ENCODE data around the gene CAMTA2. TPM values are rescaled to one million over a fixed set of nuclear protein-coding genes. Genes with fewer than 3 reads are reported as not detected.

CAMTA2 gene
- total RNA-seq, 2 experiments from 2014 or later, result 58.2 to 62.7 TPM

DNA sequence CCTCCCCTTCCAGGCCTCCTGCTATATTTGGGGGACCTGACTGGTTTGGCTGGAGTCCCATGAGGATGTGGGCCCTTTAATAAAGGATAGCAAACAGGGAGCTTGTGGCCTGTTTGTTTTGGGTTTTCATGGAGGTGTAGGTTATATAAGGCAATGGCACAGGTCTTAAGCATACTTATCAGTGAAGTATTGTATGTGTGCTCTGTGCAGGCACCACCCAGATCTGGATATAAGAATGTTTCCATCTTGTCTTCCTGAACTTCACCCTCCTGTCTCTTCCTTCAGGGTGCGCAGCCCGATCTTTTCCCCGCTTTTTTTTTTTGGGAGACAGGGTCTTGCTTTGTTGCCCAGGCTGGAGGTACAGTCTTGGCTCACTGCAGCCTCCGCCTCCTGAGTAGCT is 37.1 kb upstream of the CAMTA2 start:
- Mint-ChIP-seq H3K9me3 (no peaks in the 10 kb centered on the region), H3K27me3 (no peaks in the 10 kb centered on the region), H3K36me3 (ENCODE audit: low read depth) (peaks cover 16% of the 10 kb centered on the region), H3K4me1 (peaks cover 8% of the 10 kb centered on the region), H3K4me3 (no peak overlapping the region), H3K27ac (no peak overlapping the region)
- CTCF ChIA-PET, result interaction anchor here (0.6 kb wide), 1 partner anchor 200 kb away, joined by 5 read pairs; no protein-coding TSS in a partner anchor
- DNase-seq, result no peak
- POLR2A ChIA-PET, result no interaction called here

DNA sequence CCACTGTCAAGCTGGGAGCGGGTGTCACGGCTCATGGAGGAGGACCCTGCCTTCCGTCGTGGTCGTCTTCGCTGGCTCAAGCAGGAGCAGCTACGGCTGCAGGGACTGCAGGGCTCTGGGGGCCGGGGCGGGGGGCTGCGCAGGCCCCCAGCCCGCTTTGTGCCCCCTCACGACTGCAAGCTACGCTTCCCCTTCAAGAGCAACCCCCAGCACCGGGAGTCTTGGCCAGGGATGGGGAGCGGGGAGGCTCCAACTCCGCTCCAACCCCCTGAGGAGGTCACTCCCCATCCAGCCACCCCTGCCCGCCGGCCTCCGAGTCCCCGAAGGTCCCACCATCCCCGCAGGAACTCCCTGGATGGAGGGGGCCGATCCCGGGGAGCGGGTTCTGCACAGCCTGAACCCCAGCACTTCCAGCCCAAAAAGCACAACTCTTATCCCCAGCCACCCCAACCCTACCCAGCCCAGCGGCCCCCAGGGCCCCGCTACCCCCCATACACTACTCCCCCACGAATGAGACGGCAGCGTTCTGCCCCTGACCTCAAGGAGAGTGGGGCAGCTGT is 36.2 kb upstream of the CAMTA2 start:
- Mint-ChIP-seq H3K4me3 (no peak overlapping the region), H3K36me3 (ENCODE audit: low read depth) (peaks cover 18% of the 10 kb centered on the region), H3K9me3 (no peaks in the 10 kb centered on the region), H3K4me1 (peaks cover 18% of the 10 kb centered on the region), H3K27ac (no peak overlapping the region), H3K27me3 (no peaks in the 10 kb centered on the region)
- DNase-seq, result no peak
- ChIA-PET CTCF (interaction anchor here (0.8 to 1.8 kb wide), 4 partner anchors 12 to 34 kb away, joined by 3 to 4 read pairs (median 3); partner anchors contain the start of gene SLC52A1), POLR2A (no interaction called here)

- Mint-ChIP-seq H3K9me3 (no peaks in the 10 kb centered on the region), H3K4me3 (no peak overlapping the region), H3K36me3 (ENCODE audit: low read depth) (peaks cover 18% of the 10 kb centered on the region), H3K4me1 (peaks cover 18% of the 10 kb centered on the region), H3K27ac (no peak overlapping the region), H3K27me3 (no peaks in the 10 kb centered on the region)
- CTCF ChIA-PET, result interaction anchor here (0.6 to 1.8 kb wide), 5 partner anchors 8 to 27 kb away, joined by 3 to 4 read pairs (median 3); partner anchors contain the start of gene SLC52A1
- POLR2A ChIA-PET, result no interaction called here
- no peak for DNase-seq
These were observed 34.8 kb upstream of the CAMTA2 start for GRCh38 chr17:5022171-5022711.

DNA sequence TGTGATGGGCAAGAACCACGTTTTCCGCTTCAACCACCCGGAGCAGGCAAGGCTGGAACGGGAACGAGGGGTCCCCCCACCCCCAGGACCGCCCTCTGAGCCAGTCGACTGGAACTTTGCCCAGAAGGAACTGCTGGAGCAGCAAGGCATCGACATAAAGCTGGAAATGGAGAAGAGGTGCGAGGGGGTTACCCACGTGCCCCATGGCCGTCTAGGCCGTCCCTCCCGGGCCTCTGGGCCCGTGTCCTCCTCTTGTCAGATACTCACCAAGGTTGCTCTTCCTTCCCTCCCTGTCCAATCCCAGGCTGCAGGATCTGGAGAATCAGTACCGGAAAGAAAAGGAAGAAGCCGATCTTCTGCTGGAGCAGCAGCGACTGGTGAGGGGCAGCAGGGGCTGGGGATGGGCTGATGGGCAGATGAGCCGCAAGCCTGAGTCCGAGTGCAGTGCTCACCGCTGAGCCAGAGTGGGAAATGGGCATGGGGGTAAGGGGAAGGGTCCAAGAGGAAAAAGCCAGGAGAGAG is 33.1 kb upstream of the CAMTA2 start:
- CTCF ChIA-PET, result interaction anchor here (1.2 to 2.7 kb wide), 4 partner anchors 9 to 53 kb away, joined by 3 to 14 read pairs (median 5); partner anchors contain the start of gene SPAG7
- Mint-ChIP-seq H3K27ac (no peak overlapping the region), H3K36me3 (ENCODE audit: low read depth) (peaks cover 24% of the 10 kb centered on the region), H3K9me3 (no peaks in the 10 kb centered on the region), H3K4me3 (no peak overlapping the region), H3K27me3 (no peaks in the 10 kb centered on the region), H3K4me1 (peaks cover 25% of the 10 kb centered on the region)
- POLR2A ChIA-PET, result no interaction called here
- no peak for DNase-seq

DNA sequence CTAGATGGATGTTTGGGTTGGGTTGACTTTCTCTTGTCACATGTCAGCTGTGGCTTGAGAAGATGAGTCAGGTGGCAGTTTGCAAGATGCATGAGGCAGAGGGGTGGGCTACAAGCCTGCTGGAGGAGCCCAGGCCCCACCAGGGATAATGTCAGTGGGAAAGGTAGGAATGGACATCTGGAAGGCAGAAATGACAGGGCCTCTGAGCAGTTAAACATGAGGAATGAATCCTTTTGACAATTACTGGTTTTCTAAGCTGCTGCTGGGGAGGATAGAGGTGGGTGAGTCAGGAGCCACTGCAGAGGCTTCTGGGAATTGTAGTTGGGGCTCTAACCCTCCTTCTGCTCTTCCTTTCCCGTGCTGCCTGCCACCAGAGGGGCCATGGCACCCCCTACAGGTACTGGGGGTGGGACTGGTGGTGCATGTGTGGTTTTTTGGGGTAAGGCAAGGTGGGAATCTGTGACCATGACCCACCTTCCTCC is 32.0 kb upstream of the CAMTA2 start:
- ChIA-PET POLR2A (interaction anchor here (0.8 kb wide), 1 partner anchor 11 kb away, joined by 3 read pairs; no protein-coding TSS in a partner anchor), CTCF (interaction anchor here (0.8 to 2.7 kb wide), 4 partner anchors 8 to 39 kb away, joined by 3 to 14 read pairs (median 6); no protein-coding TSS in a partner anchor)
- H3K4me3 Mint-ChIP-seq, result no peak overlapping the region
- peaks cover 25% of the 10 kb centered on the region for H3K4me1 Mint-ChIP-seq
- H3K36me3 Mint-ChIP-seq (ENCODE audit: low read depth), result peaks cover 26% of the 10 kb centered on the region
- no peaks in the 10 kb centered on the region for H3K9me3 Mint-ChIP-seq
- DNase-seq, result peak; percentile 32
- no peak overlapping the region for H3K27ac Mint-ChIP-seq
- H3K27me3 Mint-ChIP-seq, result no peaks in the 10 kb centered on the region

- DNase-seq, result no peak
- H3K27me3 Mint-ChIP-seq, result no peaks in the 10 kb centered on the region
- H3K9me3 Mint-ChIP-seq, result no peaks in the 10 kb centered on the region
- no peak overlapping the region for H3K27ac Mint-ChIP-seq
- ChIA-PET POLR2A (no interaction called here), CTCF (interaction anchor here (1.4 to 3.1 kb wide), 3 partner anchors 12 to 17 kb away, joined by 3 to 11 read pairs (median 7); partner anchors contain the start of gene INCA1)
- H3K36me3 Mint-ChIP-seq (ENCODE audit: low read depth), result peaks cover 22% of the 10 kb centered on the region
- peaks cover 28% of the 10 kb centered on the region for H3K4me1 Mint-ChIP-seq
- no peak overlapping the region for H3K4me3 Mint-ChIP-seq
These were observed 26.9 kb upstream of the CAMTA2 start for GRCh38 chr17:5014357-5014756.

GRCh38 chr17:5011928-5012327 is 24.5 kb upstream of the CAMTA2 start:
- H3K36me3 Mint-ChIP-seq (ENCODE audit: low read depth), result peaks cover 39% of the 10 kb centered on the region
- H3K27ac Mint-ChIP-seq, result no peak overlapping the region
- CTCF ChIA-PET, result interaction anchor here (0.7 to 3.1 kb wide), 2 partner anchors 19 to 225 kb away, joined by 4 to 11 read pairs; no protein-coding TSS in a partner anchor
- POLR2A ChIA-PET, result no interaction called here
- DNase-seq, result no peak
- H3K4me1 Mint-ChIP-seq, result peaks cover 20% of the 10 kb centered on the region
- H3K4me3 Mint-ChIP-seq, result no peak overlapping the region
- no peaks in the 10 kb centered on the region for H3K9me3 Mint-ChIP-seq
- no peaks in the 10 kb centered on the region for H3K27me3 Mint-ChIP-seq

DNA sequence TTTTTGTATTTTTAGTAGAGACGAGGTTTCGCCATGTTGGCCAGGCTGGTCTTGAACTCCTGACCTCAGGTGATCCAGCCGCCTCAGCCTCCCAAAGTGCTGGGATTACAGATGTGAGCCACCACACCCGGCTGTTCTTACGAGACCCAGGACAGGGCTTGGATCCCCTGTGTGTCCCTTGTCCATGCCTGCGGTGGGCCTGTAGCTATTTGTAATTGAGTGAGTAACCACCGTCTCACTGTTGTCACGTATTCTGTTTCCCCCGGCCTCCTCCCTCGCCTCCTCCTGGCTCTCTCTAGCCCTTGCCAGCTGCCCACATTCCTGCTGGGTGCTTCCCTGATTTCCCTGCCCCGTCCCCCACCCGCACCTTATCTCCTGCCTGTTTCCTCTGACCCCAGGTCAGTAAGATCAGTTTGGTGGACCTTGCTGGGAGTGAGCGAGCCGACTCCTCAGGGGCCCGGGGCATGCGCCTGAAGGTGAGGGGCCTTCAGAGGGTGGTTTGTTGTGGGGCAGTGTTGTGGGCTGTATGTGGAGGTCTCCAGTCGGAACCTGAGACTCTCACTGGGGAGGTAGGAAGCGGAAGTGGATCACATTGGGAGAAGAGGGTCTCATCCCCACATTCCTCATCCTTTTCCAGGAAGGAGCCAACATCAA is 15.9 kb upstream of the CAMTA2 start:
- no peak for DNase-seq
- CTCF ChIA-PET, result interaction anchor here (0.7 to 1.4 kb wide), 2 partner anchors 13 to 17 kb away, joined by 3 to 4 read pairs; no protein-coding TSS in a partner anchor
- Mint-ChIP-seq H3K36me3 (ENCODE audit: low read depth) (peaks cover 65% of the 10 kb centered on the region), H3K27me3 (no peaks in the 10 kb centered on the region), H3K4me1 (peaks cover 14% of the 10 kb centered on the region), H3K9me3 (no peaks in the 10 kb centered on the region), H3K27ac (no peak overlapping the region), H3K4me3 (no peak overlapping the region)
- POLR2A ChIA-PET, result no interaction called here

GRCh38 chr17:5002121-5002788 is 14.8 kb upstream of the CAMTA2 start:
- peaks cover 55% of the 10 kb centered on the region for H3K36me3 Mint-ChIP-seq (ENCODE audit: low read depth)
- ChIA-PET POLR2A (no interaction called here), CTCF (interaction anchor here (1.0 to 2.1 kb wide), 5 partner anchors 12 to 26 kb away, joined by 3 to 4 read pairs (median 3); no protein-coding TSS in a partner anchor)

DNA sequence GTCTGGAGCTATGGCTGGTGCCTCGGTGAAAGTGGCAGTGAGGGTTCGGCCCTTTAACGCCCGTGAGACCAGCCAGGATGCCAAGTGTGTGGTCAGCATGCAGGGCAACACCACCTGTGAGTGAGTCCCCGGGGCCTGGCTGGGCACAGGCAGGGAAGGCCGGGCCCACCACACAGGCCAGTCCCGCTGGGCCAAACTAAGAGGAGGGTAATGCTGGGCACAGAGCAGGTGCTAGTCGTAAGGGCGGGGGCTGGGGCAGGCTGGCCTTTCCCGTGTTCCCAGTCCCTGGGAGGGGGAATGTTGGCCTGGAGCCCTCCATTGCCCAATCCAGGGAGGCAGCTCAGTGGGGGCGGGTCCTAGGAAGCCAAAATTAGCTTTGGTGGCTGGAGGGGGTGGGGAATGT is 12.8 kb upstream of the CAMTA2 start:
- no peak for DNase-seq
- Mint-ChIP-seq H3K4me3 (no peak overlapping the region), H3K27ac (no peak overlapping the region), H3K9me3 (no peaks in the 10 kb centered on the region), H3K27me3 (peaks cover under 1% of the 10 kb centered on the region), H3K36me3 (ENCODE audit: low read depth) (peaks cover 45% of the 10 kb centered on the region), H3K4me1 (peaks cover 20% of the 10 kb centered on the region)
- ChIA-PET CTCF (interaction anchor here (1.0 to 2.3 kb wide), 5 partner anchors 11 to 60 kb away, joined by 3 to 9 read pairs (median 3); no protein-coding TSS in a partner anchor), POLR2A (no interaction called here)

More at GRCh38 chr17:5002121-5002788, 14.8 kb upstream of the CAMTA2 start:
- DNase-seq, result no peak
- Mint-ChIP-seq H3K4me1 (peaks cover 16% of the 10 kb centered on the region), H3K27me3 (no peaks in the 10 kb centered on the region), H3K27ac (no peak overlapping the region), H3K4me3 (no peak overlapping the region), H3K9me3 (no peaks in the 10 kb centered on the region)

GRCh38 chr17:4999430-5000093 is 12.1 kb upstream of the CAMTA2 start:
- CTCF ChIA-PET, result interaction anchor here (1.0 to 2.3 kb wide), 5 partner anchors 10 to 61 kb away, joined by 3 to 9 read pairs (median 3); no protein-coding TSS in a partner anchor
- POLR2A ChIA-PET, result no interaction called here
- no peaks in the 10 kb centered on the region for H3K9me3 Mint-ChIP-seq
- peaks cover 4% of the 10 kb centered on the region for H3K27me3 Mint-ChIP-seq
- H3K27ac Mint-ChIP-seq, result peak overlapping the region; percentile 42
- peak overlapping the region; percentile 86 for H3K4me3 Mint-ChIP-seq
- peaks cover 23% of the 10 kb centered on the region for H3K4me1 Mint-ChIP-seq
- peaks cover 39% of the 10 kb centered on the region for H3K36me3 Mint-ChIP-seq (ENCODE audit: low read depth)
- no peak for DNase-seq

Measured in activated CD4-positive, alpha-beta T cell treated with anti-CD3 and anti-CD28 coated beads, Interleukin-2, amount 10 ng/mL, durations not matched to agents 7 days and 5 days (primary cell).